ENCODE data around the gene JAKMIP1.

GRCh38 chr4:6021831-6022606 is 178.3 kb downstream of the JAKMIP1 start:
- TF ChIP-seq POLR2A (IDR thresholded peaks at IDR 0.05; ENCODE audit: low read length) (no peak), GATA1 (IDR thresholded peaks at IDR 0.05; ENCODE audit: low read depth, low read length) (no peak)

Measured in erythroblast (primary cell).